ENCODE results near the gene DVL2.
"Not testable (repeated sequence)": the region's sequence is repeated elsewhere in the genome, so short reads cannot be mapped to it uniquely, and the experiment has no call there.

DVL2 gene

GRCh38 chr17:7256766-7257456, 22.6 kb upstream of the DVL2 start:
- in situ Hi-C loops (cut with HindIII; ENCODE audit: low sequenced_read_pairs) = no loop called here

GRCh38 chr17:7254511-7254910, 20.2 kb upstream of the DVL2 start:
- in situ Hi-C loops (cut with HindIII; ENCODE audit: low sequenced_read_pairs) = no loop called here

- in situ Hi-C loops (cut with HindIII; ENCODE audit: low sequenced_read_pairs) = no loop called here
Measured at GRCh38 chr17:7253082-7253481, 18.8 kb upstream of the DVL2 start.

GRCh38 chr17:7252176-7253043, 18.1 kb upstream of the DVL2 start, which contains the start of gene ELP5:
ELP5 (plus strand) TSS chr17:7252215; CDS start chr17:7252551, 336 bp downstream.
- in situ Hi-C loops (cut with HindIII; ENCODE audit: low sequenced_read_pairs) = no loop called here

GRCh38 chr17:7251661-7252175, 17.4 kb upstream of the DVL2 start, which contains the start of gene CTDNEP1:
CTDNEP1 (minus strand) TSS chr17:7251734; CDS start chr17:7251296, 438 bp downstream.
- in situ Hi-C loops (cut with HindIII; ENCODE audit: low sequenced_read_pairs) = no loop called here

- in situ Hi-C loops (cut with HindIII; ENCODE audit: low sequenced_read_pairs) = no loop called here
Measured at GRCh38 chr17:7250695-7251627, 16.6 kb upstream of the DVL2 start.

GRCh38 chr17:7249830-7250229, 15.5 kb upstream of the DVL2 start:
- in situ Hi-C loops (cut with HindIII; ENCODE audit: low sequenced_read_pairs) = no loop called here

GRCh38 chr17:7249214-7249613, 14.9 kb upstream of the DVL2 start:
- in situ Hi-C loops (cut with HindIII; ENCODE audit: low sequenced_read_pairs) = no loop called here

GRCh38 chr17:7248796-7249195, 14.5 kb upstream of the DVL2 start:
- in situ Hi-C loops (cut with HindIII; ENCODE audit: low sequenced_read_pairs) = no loop called here

GRCh38 chr17:7246779-7247178, 12.5 kb upstream of the DVL2 start:
- in situ Hi-C loops (cut with HindIII; ENCODE audit: low sequenced_read_pairs) = no loop called here

- in situ Hi-C loops (cut with HindIII; ENCODE audit: low sequenced_read_pairs) = not testable (repeated sequence)
Measured at GRCh38 chr17:7243838-7244237, 9.5 kb upstream of the DVL2 start.

- in situ Hi-C loops (cut with HindIII; ENCODE audit: low sequenced_read_pairs) = no loop called here
Measured at GRCh38 chr17:7243453-7243729, 9.1 kb upstream of the DVL2 start.

- in situ Hi-C loops (cut with HindIII; ENCODE audit: low sequenced_read_pairs) = no loop called here
Measured at GRCh38 chr17:7242717-7243452, 8.6 kb upstream of the DVL2 start.

GRCh38 chr17:7241783-7242716, 7.7 kb upstream of the DVL2 start, which contains the start of gene GABARAP:
GABARAP (minus strand) TSS chr17:7242449; CDS start chr17:7242330, 119 bp downstream.
- in situ Hi-C loops (cut with HindIII; ENCODE audit: low sequenced_read_pairs) = no loop called here

GRCh38 chr17:7241090-7241733, 6.9 kb upstream of the DVL2 start:
- in situ Hi-C loops (cut with HindIII; ENCODE audit: low sequenced_read_pairs) = no loop called here

GRCh38 chr17:7240375-7240774, 6.1 kb upstream of the DVL2 start:
- in situ Hi-C loops (cut with HindIII; ENCODE audit: low sequenced_read_pairs) = no loop called here

- in situ Hi-C loops (cut with HindIII; ENCODE audit: low sequenced_read_pairs) = no loop called here
Measured at GRCh38 chr17:7239091-7240027, 5.0 kb upstream of the DVL2 start, which contains the start of gene PHF23. PHF23 (minus strand) TSS chr17:7239457; CDS start chr17:7239279, 178 bp downstream.
